AG10803 (cell line): ENCODE data around the gene LASP1.

ENCODE experiments used
- DNase-seq: peaks from one replicate; pipeline ENCODE4 v3.0.0; 2010; ENCODE audit warnings: low read depth
- H3K4me3 ChIP-seq: 2 replicates; pipeline ENCODE4 v1.5.1; 2011; ENCODE audit warnings: mild to moderate bottlenecking, low read length, control low read depth
- CTCF ChIP-seq: conservative IDR thresholded peaks from 2 replicates; pipeline ENCODE4 v1.5.1; 2011; ENCODE audit warnings: mild to moderate bottlenecking, low read length, control low read depth, inconsistent platforms

LASP1 gene

GRCh38 chr17:38969281-38969680, 99.4 kb downstream of the LASP1 start:
- no peak overlapping the region for H3K4me3 ChIP-seq
- no peak for TF ChIP-seq CTCF
- DNase-seq, result no peak

GRCh38 chr17:38970128-38970527, 100.3 kb downstream of the LASP1 start:
- DNase-seq, result no peak
- TF ChIP-seq CTCF, result no peak
- no peak overlapping the region for H3K4me3 ChIP-seq

GRCh38 chr17:38970804-38971203, 100.9 kb downstream of the LASP1 start:
- no peak overlapping the region for H3K4me3 ChIP-seq
- no peak for TF ChIP-seq CTCF
- no peak for DNase-seq
